GM21390 (cell line): ENCODE data around the gene FAM131A.

ENCODE experiments used
- ATAC-seq: cut with Tn5 transposase; IDR thresholded peaks from one replicate; pipeline ENCODE4 v1.9.1; 2021; ENCODE audit not compliant: unreplicated experiment

Gene FAM131A

DNA sequence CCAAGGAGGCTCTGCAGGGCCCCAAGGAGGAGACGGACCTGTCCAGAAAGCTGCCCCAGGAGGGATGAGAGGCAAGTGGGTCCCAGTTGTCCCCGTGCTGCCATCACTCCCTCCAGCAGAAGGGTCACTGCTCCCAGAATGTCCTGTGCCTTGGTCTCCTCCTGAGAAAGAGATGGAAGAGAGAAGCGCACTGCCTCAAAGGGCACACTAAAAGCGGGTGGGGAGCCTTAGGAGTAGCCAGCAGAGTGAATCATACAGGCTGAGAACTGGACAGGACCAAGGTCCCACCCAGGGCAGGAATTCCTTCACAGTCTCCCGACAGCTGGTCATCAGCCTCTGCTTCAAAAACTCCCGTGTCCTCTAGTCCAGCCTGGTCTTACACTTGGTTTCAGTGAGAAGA lies 36.0 kb downstream of the FAM131A start:
- ATAC-seq = no peak

DNA sequence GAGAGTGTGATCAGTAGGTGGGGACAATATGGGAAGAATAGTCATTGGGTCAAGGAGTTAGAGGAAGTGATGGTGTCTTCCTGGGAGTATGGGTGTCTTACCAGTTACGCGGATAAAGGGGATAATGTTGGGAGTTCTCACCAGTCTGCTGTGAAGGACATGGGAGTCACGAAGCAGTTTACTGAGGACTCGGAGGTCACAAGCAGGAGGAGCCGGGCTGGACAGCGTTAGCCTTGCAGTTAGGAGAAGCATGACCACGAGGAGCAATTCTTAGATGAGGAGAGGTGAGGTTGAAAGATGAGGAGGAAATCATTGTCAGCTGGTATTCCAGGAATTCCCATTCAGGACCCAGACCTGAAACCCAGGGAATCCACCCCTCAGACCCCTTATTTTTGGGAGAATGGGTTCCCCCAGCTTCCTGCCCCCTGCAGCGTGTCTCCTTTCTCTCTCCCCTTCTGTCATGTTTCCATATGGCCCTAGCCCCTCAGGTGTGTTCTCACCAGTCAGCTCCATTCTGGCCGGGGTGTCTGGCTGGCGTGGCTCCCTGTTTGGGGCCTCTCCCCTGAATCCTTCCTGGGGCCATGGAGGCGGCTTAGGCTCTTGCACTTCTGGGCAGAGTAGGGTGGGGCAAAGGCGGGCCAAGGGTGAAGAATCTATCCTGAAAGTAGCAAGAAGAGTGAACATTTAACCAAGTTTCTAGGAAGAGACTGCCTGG lies 38.5 kb downstream of the FAM131A start:
- ATAC-seq = no peak

DNA sequence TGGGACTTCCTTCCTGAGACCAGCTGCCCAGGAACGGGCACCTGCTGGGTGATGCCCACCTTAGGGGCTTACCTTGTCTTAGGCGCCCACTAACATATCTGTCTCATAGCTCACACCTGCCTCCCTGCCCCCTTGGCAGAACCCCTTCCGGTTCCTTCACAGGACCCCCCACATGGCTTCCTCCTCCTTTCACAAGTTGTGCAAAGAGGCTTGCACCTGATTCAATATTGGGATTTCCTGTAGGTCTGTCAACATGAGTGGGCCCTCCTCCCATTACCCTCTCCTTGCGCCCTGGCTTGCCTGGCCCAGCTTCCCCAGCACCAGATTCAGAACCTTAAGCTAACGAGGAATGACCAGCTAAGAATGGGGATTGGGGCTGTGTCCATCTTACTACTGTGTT lies 40.0 kb downstream of the FAM131A start:
- no peak for ATAC-seq

DNA sequence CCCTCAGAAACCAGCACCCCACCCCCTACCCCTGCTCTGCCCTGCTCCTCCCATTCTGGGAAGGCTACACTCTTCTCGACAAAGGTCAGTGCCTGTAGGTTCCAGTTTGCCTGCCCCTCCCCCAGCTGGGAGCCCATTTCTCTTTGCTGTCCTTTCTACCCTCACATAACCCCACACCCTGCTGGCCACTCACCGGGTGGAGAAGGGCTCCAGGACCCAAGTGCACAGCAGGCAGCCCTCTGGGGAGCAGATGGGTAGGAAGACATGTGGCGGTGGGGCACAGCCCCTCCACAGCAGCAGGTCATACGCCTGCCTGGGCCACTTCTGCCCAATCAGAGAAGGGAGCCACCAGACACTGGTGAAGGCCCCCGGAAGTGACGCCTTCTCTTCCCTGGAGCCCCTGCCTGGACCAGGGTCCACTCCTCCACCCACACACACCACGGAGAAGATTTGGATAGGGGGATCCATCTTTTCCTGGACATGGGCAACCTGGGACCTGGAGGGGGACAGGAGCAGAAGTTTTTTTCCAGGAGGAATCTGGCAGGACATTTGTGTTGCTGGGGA lies 40.6 kb downstream of the FAM131A start, which contains the start of gene THPO:
Gene THPO, minus strand, starts transcription at position 326 of the 564 bp plus-strand sequence. CDS start 1,948 bp downstream, outside the sequence.
- ATAC-seq = no peak

DNA sequence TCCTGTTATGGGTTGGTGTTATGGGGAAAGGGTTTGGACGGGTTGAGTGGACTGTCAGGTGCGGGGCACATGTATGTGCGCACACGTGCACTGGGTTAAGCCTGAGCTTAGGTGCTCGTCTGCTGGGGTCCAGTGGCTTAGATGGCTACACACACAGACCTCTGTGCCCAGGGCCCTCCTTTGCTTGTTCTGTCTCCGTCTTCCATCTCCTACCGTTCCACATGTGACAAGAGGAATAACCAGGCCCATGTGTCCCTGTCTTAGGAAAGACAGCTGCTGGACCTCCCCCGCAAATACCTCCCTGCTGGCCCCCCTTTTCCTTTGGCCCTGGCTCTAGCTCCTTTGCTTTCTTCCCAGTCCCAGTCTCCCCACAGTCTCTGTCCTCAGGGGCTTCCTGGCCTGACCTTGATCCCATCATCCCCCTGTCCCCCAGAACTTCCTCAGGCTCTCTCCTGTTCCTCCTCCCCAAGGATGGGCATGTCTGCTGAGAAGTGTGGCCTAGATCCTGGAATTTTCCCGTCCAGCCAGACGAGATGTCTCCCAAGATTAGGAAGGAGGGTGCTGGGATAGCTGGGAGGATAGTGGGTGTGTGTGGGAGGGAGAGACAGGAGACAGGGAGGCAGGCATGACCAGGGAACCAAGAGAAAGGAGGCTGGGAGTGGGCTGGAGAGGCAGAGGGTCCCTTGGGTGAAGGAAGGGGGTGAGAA lies 41.4 kb downstream of the FAM131A start:
- ATAC-seq = no peak

DNA sequence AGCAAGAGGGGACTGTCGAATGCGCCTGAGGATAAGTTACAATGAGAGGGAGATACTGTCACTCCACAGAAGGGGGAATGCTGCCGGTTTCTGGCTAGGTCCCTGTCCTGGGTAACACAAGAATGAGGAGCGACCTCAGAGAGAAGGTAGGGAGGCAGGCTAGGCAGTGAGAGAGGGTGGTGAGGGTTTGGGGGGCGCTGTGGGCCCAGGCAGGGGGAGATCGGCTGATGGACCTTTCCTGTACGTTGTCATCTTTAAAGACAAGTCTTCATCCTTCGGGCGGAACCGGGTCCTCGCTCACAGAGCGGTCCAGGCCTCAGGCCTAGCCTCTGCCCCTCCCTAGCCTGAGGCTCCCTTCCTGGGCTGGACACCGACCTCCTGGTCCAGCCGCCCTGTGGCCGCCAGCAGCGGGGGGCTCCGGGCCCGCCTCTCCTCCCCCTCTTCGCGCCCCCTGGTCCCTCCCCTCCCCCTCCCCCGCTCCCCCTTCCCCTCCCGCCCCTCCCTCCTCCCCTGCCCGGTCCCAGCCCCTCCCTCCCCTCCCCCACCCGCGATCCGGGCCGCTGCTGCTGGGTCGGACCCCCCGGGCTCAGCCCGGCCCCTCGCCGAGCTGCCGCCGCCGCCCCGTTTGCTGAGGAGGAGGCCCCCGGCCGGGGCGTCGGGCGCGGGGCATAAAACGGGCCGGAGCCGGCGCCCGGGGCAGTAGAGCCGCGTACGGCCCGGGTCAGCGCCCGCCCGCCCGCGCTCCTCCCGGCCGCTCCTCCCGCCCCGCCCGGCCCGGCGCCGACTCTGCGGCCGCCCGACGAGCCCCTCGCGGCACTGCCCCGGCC lies 42.2 kb downstream of the FAM131A start, which contains the start of gene CHRD:
Gene CHRD, plus strand, starts transcription at position 697 of the 827 bp plus-strand sequence. CDS start 265 bp downstream, outside the sequence.
- ATAC-seq = no peak

DNA sequence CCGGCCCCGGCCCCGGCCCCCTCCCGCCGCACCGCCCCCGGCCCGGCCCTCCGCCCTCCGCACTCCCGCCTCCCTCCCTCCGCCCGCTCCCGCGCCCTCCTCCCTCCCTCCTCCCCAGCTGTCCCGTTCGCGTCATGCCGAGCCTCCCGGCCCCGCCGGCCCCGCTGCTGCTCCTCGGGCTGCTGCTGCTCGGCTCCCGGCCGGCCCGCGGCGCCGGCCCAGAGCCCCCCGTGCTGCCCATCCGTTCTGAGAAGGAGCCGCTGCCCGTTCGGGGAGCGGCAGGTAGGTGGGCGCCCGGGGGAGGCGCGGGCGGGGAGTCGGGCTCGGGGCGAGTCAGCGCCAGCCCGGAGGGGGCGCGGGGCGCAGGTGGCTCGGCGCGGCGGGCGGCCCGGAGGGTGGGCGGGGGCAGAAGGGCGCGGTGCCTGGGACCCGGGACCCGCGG lies 42.8 kb downstream of the FAM131A start:
- ATAC-seq = no peak

DNA sequence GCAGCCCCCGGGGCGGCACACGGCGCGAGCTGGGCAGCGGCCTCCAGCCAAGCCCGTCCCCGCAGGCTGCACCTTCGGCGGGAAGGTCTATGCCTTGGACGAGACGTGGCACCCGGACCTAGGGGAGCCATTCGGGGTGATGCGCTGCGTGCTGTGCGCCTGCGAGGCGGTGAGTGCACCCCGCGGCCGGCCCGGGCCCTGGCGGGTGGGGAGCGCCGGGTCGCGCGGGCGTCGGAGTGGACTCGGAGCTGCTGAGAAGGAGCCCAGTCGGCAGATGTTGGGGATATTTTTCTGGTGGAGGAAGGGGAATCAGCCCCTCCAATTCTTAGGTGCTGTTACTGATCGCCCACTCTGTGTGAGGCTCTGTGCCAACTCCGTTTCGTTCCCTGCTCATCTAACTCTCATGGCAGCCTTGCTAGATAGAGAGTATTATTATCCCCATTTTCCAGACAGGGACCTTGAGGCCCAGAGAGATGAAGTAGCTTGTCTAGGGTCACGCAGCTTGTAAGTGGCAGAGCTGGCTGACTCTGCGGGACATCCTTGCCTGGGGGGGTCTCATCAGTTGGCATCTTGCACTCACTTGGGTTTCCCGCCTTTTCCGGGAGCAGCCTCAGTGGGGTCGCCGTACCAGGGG lies 43.3 kb downstream of the FAM131A start:
- no peak for ATAC-seq

DNA sequence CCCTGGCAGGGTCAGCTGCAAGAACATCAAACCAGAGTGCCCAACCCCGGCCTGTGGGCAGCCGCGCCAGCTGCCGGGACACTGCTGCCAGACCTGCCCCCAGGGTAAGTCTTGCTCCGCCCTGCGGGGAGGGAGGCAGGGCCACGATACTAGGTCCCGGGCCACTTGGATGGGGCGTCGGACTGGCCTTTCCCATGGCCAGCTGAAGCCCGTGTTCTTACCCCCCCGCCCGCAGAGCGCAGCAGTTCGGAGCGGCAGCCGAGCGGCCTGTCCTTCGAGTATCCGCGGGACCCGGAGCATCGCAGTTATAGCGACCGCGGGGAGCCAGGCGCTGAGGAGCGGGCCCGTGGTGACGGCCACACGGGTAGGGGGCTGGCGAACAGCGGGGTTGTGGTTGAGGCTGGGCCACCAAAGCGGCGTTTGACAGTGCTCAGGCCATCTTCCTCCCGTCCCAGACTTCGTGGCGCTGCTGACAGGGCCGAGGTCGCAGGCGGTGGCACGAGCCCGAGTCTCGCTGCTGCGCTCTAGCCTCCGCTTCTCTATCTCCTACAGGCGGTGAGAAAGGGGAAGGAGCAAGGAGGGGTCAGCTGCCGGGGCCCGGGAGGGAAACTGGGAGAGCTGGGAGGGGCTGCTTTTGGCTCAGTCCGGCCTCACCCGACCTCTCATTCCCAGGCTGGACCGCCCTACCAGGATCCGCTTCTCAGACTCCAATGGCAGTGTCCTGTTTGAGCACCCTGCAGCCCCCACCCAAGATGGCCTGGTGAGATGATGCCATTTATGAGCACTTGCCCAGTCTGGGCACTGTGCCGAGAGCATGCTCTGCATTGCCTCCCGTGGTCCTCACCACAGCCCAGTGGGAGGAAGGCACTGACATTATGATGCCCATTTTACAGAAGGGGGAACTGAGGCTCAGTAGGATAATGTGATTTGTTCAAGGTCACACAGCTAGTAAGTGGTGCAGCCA lies 44.1 kb downstream of the FAM131A start:
- no peak for ATAC-seq

DNA sequence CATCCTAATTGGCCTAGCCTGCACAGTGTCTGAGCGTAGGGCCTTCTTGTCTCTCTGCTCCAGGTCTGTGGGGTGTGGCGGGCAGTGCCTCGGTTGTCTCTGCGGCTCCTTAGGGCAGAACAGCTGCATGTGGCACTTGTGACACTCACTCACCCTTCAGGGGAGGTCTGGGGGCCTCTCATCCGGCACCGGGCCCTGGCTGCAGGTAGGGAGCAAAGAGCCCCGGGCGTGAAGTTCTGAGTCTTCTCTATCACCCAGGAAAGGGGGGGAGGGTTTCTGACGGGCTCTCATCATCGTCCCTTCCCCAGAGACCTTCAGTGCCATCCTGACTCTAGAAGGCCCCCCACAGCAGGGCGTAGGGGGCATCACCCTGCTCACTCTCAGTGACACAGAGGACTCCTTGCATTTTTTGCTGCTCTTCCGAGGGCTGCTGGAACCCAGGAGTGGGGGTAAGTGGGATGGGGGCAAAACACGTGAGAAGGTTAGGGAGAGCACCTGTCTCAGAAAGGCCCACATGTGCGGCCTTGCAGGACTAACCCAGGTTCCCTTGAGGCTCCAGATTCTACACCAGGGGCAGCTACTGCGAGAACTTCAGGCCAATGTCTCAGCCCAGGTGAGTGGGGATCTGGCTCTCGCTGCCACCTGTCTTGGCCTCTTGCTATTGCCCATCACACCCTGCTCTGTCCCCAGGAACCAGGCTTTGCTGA lies 45.1 kb downstream of the FAM131A start:
- ATAC-seq = no peak

DNA sequence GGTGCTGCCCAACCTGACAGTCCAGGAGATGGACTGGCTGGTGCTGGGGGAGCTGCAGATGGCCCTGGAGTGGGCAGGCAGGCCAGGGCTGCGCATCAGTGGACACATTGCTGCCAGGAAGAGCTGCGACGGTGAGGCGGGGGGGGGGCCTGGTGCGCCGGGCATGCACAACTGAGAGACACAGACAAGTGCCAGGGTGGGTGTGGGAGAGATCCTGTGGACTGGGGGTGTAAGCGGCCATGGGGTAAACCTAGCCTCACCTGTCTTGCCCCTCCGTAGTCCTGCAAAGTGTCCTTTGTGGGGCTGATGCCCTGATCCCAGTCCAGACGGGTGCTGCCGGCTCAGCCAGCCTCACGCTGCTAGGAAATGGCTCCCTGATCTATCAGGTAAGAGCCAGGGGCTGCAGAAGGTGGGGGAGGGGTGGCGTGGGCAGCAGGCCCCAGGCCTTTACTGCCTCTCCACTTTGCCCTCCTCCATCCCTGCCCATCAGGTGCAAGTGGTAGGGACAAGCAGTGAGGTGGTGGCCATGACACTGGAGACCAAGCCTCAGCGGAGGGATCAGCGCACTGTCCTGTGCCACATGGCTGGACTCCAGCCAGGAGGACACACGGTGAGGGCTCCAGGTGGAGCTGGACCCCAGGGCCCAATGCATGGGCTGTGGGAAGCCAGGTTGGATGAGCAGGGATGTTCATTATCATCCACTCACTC lies 45.8 kb downstream of the FAM131A start:
- ATAC-seq = no peak

DNA sequence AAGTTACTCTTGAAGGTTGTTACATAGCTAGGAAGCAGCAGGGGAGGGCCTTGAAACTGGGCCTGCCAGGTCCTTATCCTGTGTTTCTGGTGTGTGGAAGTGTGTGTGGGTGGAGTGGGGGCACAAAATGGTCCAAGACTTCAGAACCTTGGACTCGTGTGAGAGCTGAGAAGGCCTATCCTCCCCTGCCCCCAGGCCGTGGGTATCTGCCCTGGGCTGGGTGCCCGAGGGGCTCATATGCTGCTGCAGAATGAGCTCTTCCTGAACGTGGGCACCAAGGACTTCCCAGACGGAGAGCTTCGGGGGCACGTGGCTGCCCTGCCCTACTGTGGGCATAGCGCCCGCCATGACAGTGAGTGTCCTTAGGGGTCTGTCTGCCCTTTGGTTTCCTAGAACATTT lies 46.9 kb downstream of the FAM131A start:
- no peak for ATAC-seq

DNA sequence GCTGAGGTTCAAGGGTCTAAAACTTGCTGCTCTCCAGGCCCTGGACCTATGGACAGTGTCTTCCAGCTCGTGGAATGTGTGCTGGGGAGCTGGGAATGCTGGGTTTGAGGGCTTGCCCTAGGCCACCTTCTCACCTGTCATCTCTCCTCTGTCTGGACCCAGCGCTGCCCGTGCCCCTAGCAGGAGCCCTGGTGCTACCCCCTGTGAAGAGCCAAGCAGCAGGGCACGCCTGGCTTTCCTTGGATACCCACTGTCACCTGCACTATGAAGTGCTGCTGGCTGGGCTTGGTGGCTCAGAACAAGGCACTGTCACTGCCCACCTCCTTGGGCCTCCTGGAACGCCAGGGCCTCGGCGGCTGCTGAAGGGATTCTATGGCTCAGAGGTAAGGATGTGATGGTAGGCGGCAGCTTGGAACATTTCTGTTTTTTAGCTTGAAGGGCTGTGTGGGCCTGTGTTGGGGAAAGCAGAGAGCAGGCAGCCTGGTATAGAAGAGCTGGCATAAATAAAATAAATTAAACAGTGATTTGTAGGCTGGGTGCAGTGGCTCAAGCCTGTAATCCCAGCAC lies 47.5 kb downstream of the FAM131A start:
- ATAC-seq = no peak

DNA sequence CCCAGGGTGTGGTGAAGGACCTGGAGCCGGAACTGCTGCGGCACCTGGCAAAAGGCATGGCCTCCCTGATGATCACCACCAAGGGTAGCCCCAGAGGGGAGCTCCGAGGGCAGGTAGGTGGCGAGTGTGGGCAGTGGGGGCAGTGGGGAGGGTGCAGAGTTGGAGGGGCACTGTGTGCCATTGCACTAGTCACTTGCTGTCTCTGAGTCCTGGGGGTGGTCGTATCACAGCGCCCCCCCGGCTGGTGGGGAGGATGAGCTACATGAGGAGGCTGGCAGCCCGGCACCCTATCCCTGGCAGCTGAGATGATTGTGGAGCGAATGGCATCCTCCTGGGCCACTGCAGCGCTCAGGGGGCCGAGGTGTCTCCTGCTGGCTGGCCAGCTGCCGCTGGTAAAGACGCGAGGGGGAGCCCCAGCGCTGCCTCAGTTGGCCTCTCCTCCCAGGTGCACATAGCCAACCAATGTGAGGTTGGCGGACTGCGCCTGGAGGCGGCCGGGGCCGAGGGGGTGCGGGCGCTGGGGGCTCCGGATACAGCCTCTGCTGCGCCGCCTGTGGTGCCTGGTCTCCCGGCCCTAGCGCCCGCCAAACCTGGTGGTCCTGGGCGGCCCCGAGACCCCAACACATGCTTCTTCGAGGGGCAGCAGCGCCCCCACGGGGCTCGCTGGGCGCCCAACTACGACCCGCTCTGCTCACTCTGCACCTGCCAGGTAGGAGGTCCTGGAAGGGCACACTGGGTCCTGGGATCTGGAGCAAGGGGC lies 48.8 kb downstream of the FAM131A start:
- ATAC-seq = no peak

DNA sequence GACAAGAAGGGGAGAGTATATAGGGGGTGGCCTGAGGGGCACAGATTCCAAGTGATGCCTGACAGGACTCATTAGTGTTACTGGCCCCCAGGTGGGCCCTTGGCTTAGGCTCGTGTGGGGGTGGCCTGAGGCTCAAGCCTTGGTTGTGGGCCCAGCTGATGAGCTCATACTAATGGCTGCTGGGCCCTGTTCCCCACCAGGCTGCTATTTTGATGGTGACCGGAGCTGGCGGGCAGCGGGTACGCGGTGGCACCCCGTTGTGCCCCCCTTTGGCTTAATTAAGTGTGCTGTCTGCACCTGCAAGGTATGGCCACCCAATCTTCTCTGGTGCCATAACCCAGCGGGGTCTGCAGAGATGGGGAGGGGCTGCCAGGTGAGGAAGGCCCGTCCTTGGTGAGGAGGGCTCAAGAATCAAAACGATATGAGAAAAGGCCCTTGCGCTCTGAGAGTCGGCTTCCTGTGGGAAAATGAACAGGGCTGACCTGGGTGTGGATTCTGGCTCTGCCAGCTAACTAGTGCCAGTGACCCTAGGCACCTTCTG lies 49.8 kb downstream of the FAM131A start:
- no peak for ATAC-seq

DNA sequence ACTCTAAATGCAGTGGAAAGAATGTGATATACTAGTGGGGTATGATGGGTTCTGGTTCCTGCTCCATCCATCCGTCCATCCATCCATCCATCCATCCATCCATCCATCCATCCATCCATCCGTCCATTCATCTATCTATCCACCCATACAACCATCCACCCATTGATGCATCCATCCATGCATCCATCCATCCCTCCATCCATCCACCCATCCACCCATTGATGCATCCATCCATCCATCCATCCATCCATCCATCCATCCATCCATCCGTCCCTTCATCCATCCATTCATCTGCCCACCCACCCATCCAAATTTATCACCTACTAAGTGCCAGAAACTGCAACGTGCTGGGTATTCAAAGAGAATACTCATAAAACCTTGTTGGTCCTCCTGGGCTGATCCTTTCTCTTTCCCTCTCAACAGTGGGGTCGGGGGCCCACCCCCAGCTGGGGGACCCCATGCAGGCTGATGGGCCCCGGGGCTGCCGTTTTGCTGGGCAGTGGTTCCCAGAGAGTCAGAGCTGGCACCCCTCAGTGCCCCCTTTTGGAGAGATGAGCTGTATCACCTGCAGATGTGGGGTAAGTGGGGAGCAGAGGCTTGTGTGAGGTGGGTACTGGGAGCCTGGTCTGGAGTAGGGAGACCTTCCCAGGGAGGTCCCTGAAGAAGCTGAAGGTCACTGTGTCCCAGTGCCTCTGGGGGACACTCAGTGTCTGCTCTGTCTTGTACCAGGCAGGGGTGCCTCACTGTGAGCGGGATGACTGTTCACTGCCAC lies 51.0 kb downstream of the FAM131A start:
- ATAC-seq = no peak
